ENCODE measurements around the gene ADRA2C. TPM values are rescaled to one million over a fixed set of nuclear protein-coding genes. Genes with fewer than 3 reads are reported as not detected.

Gene ADRA2C
- polyA plus RNA-seq (2012; ENCODE audit: insufficient read depth, insufficient read length): 2.0 TPM

- DNase-seq (ENCODE audit: low read depth, low spot score): no peak
- no peak within 1 kb of the TSS for H3K4me3 ChIP-seq (ENCODE audit: low read length)
These were observed at the start of gene ADRA2C for GRCh38 chr4:3766036-3766784. TSS of gene ADRA2C (plus strand) at chr4:3766385. CDS start at chr4:3766607, 222 bp downstream.

GRCh38 chr4:3716631-3717235, 49.5 kb upstream of the ADRA2C start:
- H3K4me3 ChIP-seq (ENCODE audit: low read length): no peak overlapping the region
- DNase-seq (ENCODE audit: low read depth, low spot score): no peak

- H3K4me3 ChIP-seq (ENCODE audit: low read length): no peak overlapping the region
- DNase-seq (ENCODE audit: low read depth, low spot score): no peak
These were observed 48.9 kb upstream of the ADRA2C start for GRCh38 chr4:3717241-3717640.

- DNase-seq (ENCODE audit: low read depth, low spot score): no peak
- no peak overlapping the region for H3K4me3 ChIP-seq (ENCODE audit: low read length)
These were observed 47.7 kb upstream of the ADRA2C start for GRCh38 chr4:3718462-3718861.

GRCh38 chr4:3719191-3719590, 47.0 kb upstream of the ADRA2C start:
- no peak overlapping the region for H3K4me3 ChIP-seq (ENCODE audit: low read length)
- DNase-seq (ENCODE audit: low read depth, low spot score): no peak

- DNase-seq (ENCODE audit: low read depth, low spot score): no peak
- no peak overlapping the region for H3K4me3 ChIP-seq (ENCODE audit: low read length)
These were observed 46.3 kb upstream of the ADRA2C start for GRCh38 chr4:3719836-3720235.

- H3K4me3 ChIP-seq (ENCODE audit: low read length): no peak overlapping the region
- no peak for DNase-seq (ENCODE audit: low read depth, low spot score)
These were observed 45.7 kb upstream of the ADRA2C start for GRCh38 chr4:3720466-3720865.

GRCh38 chr4:3721186-3721585, 45.0 kb upstream of the ADRA2C start:
- H3K4me3 ChIP-seq (ENCODE audit: low read length): no peak overlapping the region
- DNase-seq (ENCODE audit: low read depth, low spot score): no peak

GRCh38 chr4:3721627-3722026, 44.6 kb upstream of the ADRA2C start:
- H3K4me3 ChIP-seq (ENCODE audit: low read length): no peak overlapping the region
- no peak for DNase-seq (ENCODE audit: low read depth, low spot score)

GRCh38 chr4:3722446-3723231, 43.5 kb upstream of the ADRA2C start:
- DNase-seq (ENCODE audit: low read depth, low spot score): no peak

GRCh38 chr4:3723232-3723642, 42.9 kb upstream of the ADRA2C start:
- no peak overlapping the region for H3K4me3 ChIP-seq (ENCODE audit: low read length)
- DNase-seq (ENCODE audit: low read depth, low spot score): no peak

More at GRCh38 chr4:3722446-3723231, 43.5 kb upstream of the ADRA2C start:
- no peak overlapping the region for H3K4me3 ChIP-seq (ENCODE audit: low read length)

GRCh38 chr4:3724319-3725231, 41.6 kb upstream of the ADRA2C start:
- H3K4me3 ChIP-seq (ENCODE audit: low read length): no peak overlapping the region
- no peak for DNase-seq (ENCODE audit: low read depth, low spot score)

GRCh38 chr4:3725936-3726870, 40.0 kb upstream of the ADRA2C start:
- DNase-seq (ENCODE audit: low read depth, low spot score): no peak
- H3K4me3 ChIP-seq (ENCODE audit: low read length): no peak overlapping the region

GRCh38 chr4:3727847-3728469, 38.2 kb upstream of the ADRA2C start:
- no peak overlapping the region for H3K4me3 ChIP-seq (ENCODE audit: low read length)
- DNase-seq (ENCODE audit: low read depth, low spot score): no peak

GRCh38 chr4:3729188-3729881, 36.9 kb upstream of the ADRA2C start:
- H3K4me3 ChIP-seq (ENCODE audit: low read length): no peak overlapping the region
- no peak for DNase-seq (ENCODE audit: low read depth, low spot score)

GRCh38 chr4:3729882-3730226, 36.3 kb upstream of the ADRA2C start:
- DNase-seq (ENCODE audit: low read depth, low spot score): no peak
- H3K4me3 ChIP-seq (ENCODE audit: low read length): no peak overlapping the region

Measured in Jurkat, Clone E6-1 (cell line).